Vagina (tissue), 2 donors: Measurements from ENCODE around the gene CDH15. TPM values are rescaled to one million over a fixed set of nuclear protein-coding genes. Genes with fewer than 3 reads are reported as not detected.

Experiments used
- DNase-seq, 2 donors: peaks; one replicate each; pipeline ENCODE4 v3.0.0-alpha.2; 2017; ENCODE audit errors: extremely low spot score in 2 of 2
- H3K27ac ChIP-seq: fragments of 200-600 bp; sonication (generic); one replicate; pipeline ENCODE4 v1.5.1; 2019
- H3K27me3 ChIP-seq: fragments of 200-600 bp; sonication (generic); one replicate; pipeline ENCODE4 v1.5.1; 2019
- H3K36me3 ChIP-seq, 2 donors: fragments of 200-600 bp; sonication (generic); one replicate each; pipeline ENCODE4 v1.5.1; 2017 to 2019
- H3K4me1 ChIP-seq: fragments of 200-600 bp; sonication (generic); one replicate; pipeline ENCODE4 v1.5.1; 2019
- H3K4me3 ChIP-seq, 2 donors: fragments of 200-600 bp; sonication (generic); 1 replicate in 1 of 2; 2 replicates in 1 of 2; pipeline ENCODE4 v1.5.1; 2016 to 2019
- H3K9me3 ChIP-seq: fragments of 200-600 bp; sonication (generic); one replicate; pipeline ENCODE4 v1.5.1; 2019
- POLR2A ChIP-seq, 2 donors: fragments of 450-650 bp; IDR thresholded peaks; one replicate each; pipeline ENCODE4 v1.6.1; 2017; ENCODE audit warnings: antibody characterized with exemption in 2 of 2, mild to moderate bottlenecking in 2 of 2, moderate library complexity in 2 of 2
- POLR2AphosphoS5 ChIP-seq, 2 donors: sonication (generic); formaldehyde crosslinking; IDR thresholded peaks; one replicate each; pipeline ENCODE4 v1.9.0; 2017; ENCODE audit warnings: antibody characterized with exemption in 2 of 2, mild to moderate bottlenecking in 2 of 2, low read depth in 1 of 2; ENCODE audit not compliant: insufficient read depth in 1 of 2
- intact Hi-C: fragments of 100-400 bp; cut with DNase I; formaldehyde crosslinking; loops from one replicate; pipeline ENCODE4 v1.15.1; 2023
- total RNA-seq: library from RNA; depleted of rRNA; stranded (reverse); fragments of >200 nt; gene quantifications from one replicate; pipeline ENCODE4 v1.2.3, GENCODE V29; 2016
- TF ChIP-seq, protein P1 (sequence below), 3 experiments: fragments of 450-650 bp in 2 of 3; fragments of 200-600 bp in 1 of 3; sonication (generic) in 1 of 3; IDR thresholded peaks; one replicate each; pipeline ENCODE4 v1.5.1; 2017 to 2019; ENCODE audit warnings: antibody characterized with exemption in 3 of 3, mild to moderate bottlenecking in 2 of 3, moderate library complexity in 2 of 3

The CDH15 gene
- total RNA-seq, 1 donor from 2014 or later = not detected

DNA sequence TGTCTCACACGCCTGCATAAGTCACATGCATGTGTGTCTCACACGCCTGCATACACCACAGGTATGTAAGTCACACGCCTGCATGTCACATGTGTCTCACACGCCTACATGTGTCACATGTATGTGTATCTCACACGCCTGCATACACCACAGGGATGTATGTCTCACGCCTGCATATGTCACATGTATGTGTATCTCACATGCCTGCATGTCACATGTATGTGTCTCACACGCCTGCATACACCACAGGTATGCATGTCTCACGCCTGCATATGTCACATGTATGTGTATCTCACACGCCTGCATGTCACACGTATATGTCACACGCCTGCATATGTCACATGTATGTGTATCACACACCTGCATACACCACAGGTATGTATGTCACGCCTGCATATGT, 13.8 kb upstream of the CDH15 start:
- Histone ChIP-seq H3K9me3 (no peaks in the 10 kb centered on the region), H3K4me1 (peaks cover 37% of the 10 kb centered on the region), H3K27ac (no peak overlapping the region), H3K4me3 (no peak overlapping the region), H3K27me3 (no peaks in the 10 kb centered on the region), H3K36me3 (no peaks in the 10 kb centered on the region)
- TF ChIP-seq, protein P1, sequence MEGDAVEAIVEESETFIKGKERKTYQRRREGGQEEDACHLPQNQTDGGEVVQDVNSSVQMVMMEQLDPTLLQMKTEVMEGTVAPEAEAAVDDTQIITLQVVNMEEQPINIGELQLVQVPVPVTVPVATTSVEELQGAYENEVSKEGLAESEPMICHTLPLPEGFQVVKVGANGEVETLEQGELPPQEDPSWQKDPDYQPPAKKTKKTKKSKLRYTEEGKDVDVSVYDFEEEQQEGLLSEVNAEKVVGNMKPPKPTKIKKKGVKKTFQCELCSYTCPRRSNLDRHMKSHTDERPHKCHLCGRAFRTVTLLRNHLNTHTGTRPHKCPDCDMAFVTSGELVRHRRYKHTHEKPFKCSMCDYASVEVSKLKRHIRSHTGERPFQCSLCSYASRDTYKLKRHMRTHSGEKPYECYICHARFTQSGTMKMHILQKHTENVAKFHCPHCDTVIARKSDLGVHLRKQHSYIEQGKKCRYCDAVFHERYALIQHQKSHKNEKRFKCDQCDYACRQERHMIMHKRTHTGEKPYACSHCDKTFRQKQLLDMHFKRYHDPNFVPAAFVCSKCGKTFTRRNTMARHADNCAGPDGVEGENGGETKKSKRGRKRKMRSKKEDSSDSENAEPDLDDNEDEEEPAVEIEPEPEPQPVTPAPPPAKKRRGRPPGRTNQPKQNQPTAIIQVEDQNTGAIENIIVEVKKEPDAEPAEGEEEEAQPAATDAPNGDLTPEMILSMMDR (IDR thresholded peaks at IDR 0.05) = no peak
- TF ChIP-seq POLR2AphosphoS5 (IDR thresholded peaks at IDR 0.05; ENCODE audit: insufficient read depth in 1 of 2, low read depth in 1 of 2) (no peak), POLR2A (IDR thresholded peaks at IDR 0.05) (no peak)
- intact Hi-C loops = no loop called here
- no peak for DNase-seq

DNA sequence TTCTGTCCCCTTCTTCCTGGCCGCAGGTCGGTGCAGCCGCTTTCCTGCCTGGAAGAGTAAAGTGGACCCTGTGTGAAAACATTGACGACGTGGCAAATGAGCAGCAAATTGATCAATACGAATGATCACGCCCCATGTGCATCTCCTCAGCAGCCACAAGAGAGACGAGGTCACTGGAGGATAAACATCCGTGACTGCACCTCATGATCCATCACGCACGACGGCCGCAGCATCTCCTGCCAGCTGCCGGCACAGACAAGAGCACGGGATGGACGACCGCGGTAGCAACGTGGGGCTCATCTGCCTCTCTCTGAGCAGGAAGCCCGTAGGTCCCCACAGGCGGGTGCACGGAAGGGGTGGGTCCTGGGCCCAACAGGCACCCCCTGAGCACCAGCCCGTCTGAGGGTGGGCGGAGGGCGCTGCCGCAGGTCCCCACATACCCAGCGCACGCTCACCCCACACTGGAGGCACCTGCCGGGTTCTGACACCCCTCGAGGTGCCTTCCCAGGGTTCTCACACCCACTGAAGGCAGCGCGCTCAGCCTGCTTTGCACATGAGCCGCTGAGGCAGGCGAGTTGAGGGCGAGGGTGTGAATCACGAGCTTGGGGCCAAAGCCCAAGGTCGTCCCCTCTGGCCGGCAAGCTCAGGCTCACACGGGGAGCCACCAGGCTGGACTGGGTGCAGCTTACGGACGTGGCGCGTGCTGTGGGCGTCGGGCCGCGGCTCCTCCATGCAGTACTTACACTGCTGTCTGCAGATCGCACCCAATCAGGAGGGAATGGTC, 12.3 kb upstream of the CDH15 start:
- TF ChIP-seq POLR2AphosphoS5 (IDR thresholded peaks at IDR 0.05; ENCODE audit: insufficient read depth in 1 of 2, low read depth in 1 of 2) (no peak), POLR2A (IDR thresholded peaks at IDR 0.05) (no peak)
- TF ChIP-seq, protein P1 (IDR thresholded peaks at IDR 0.05) = no peak
- no peaks in the 10 kb centered on the region for H3K36me3 ChIP-seq
- H3K27me3 ChIP-seq = no peaks in the 10 kb centered on the region
- H3K4me3 ChIP-seq = no peak overlapping the region
- no peaks in the 10 kb centered on the region for H3K9me3 ChIP-seq
- peaks cover 30% of the 10 kb centered on the region for H3K4me1 ChIP-seq
- no peak for DNase-seq
- intact Hi-C loops = no loop called here
- no peak overlapping the region for H3K27ac ChIP-seq

DNA sequence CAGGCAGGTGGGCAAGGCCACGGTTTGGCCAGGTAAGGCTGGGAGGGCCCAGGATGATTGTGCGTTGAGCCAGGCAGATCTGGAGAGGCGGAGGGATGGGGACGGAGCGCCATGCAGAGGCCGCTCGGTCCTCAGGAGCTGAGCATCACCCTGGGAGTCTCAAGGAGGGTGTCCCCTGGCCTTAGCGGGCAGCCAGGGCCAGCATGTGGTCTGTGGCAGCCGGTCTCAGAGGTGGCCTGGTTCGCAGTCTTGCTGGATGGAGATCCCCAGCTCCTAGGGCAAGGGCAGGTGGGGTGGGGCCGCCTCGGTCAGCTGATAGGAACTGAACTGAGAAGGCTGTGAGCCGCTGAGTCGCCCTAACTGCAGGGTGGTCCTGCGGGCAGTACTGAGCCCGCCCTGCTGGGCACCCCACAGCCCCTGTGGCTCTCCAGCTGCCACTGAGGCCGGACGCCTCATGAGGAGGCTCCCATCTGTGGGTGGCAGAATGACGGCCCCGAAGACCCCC, 11.6 kb upstream of the CDH15 start:
- Histone ChIP-seq H3K4me1 (peaks cover 28% of the 10 kb centered on the region), H3K36me3 (no peaks in the 10 kb centered on the region), H3K27ac (no peak overlapping the region), H3K27me3 (no peaks in the 10 kb centered on the region), H3K4me3 (no peak overlapping the region), H3K9me3 (no peaks in the 10 kb centered on the region)
- intact Hi-C loops = no loop called here
- no peak for DNase-seq
- TF ChIP-seq POLR2A (IDR thresholded peaks at IDR 0.05) = no peak
- no peak for TF ChIP-seq POLR2AphosphoS5 (IDR thresholded peaks at IDR 0.05; ENCODE audit: insufficient read depth in 1 of 2, low read depth in 1 of 2)
- TF ChIP-seq, protein P1 (IDR thresholded peaks at IDR 0.05) = no peak

DNA sequence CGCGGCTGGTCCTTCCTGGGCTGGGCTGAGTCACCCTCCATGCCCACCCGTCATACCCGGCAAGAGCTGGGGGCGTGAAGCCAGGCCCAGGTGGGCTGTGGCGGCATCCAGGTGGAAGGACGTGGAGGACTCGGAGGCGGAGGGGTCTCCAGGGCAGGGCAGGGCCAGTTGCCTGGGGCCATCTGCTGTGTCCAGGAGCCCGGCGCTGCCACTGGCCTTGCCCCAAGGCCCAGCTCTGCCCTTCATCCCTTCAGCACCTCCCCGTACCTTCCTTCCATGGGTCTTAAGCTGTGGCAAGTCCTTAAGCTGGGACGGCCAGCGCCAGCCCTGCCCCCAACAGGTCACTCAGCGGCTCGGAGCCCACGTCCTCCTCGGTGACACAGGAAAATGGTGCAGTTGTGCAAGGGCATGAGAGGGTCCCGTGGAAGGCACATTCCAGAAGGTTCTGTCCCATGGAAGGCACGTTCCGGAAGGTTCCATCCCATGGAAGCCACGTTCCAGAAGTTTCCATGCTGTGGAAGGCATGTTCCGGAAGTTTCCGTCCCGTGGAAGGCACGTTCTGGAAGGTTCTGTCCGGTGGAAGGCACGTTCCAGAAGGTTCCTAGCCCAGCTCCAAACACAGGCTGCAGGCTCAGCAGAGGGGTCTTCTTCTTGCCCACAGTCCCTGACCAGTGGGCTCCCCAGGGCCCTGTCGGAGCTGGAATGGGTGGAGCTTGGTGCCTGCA, 10.4 kb upstream of the CDH15 start:
- TF ChIP-seq, protein P1 (IDR thresholded peaks at IDR 0.05) = no peak
- TF ChIP-seq POLR2A (IDR thresholded peaks at IDR 0.05) (no peak), POLR2AphosphoS5 (IDR thresholded peaks at IDR 0.05; ENCODE audit: insufficient read depth in 1 of 2, low read depth in 1 of 2) (no peak)
- Histone ChIP-seq H3K4me1 (peaks cover 16% of the 10 kb centered on the region), H3K9me3 (no peaks in the 10 kb centered on the region), H3K27ac (no peak overlapping the region), H3K36me3 (no peaks in the 10 kb centered on the region), H3K4me3 (no peak overlapping the region), H3K27me3 (no peaks in the 10 kb centered on the region)
- DNase-seq = no peak
- intact Hi-C loops = no loop called here
